DMS79 treated with DMSO at 0.1 percent for 48 hours (cell line): ENCODE measurements around the gene KCMF1.
"Not testable (repeated sequence)": the region's sequence is repeated elsewhere in the genome, so short reads cannot be mapped to it uniquely, and the experiment has no call there.

Experiments used
- DNase-seq: peaks from one replicate; lab custom pipeline; 2025; lab: John Stamatoyannopoulos, UW

The KCMF1 gene

DNA sequence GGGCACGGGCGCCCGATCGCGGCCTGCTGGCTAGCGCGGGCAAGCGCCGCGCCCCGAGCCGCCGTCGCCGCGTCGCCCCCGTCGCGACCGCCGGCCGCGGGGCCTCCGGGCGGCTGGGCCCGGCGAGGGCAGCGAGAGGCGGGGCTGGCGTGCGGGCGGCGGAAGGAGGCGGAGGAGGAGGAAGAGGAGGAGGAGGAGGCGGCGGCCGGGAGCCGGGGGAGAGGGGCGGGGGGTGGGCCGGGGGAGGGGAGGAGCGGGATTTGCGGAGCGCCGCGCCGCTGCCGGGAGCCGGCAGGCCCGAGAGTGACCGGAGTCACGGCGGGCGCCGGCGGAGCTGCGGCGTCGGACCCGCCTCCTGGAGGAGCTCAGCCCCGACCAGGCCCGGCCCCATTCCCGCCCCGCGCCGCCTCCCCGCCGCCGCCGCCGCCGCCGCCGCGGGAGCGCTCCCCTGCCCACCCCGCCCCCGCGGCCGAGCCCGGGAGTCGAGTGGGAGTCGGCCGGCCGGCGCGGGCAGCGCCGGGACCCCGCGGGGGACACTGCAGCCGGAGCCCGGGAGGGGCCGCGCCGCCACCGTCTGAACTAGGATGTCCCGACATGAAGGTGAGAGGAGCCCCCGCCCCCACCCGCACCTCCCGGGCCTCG, at the start of gene KCMF1:
Gene KCMF1, plus strand, starts transcription at position 294 of the 642 bp plus-strand sequence. Its CDS starts 291 bp downstream, at position 585.
- peak; percentile 31 for DNase-seq

- no peak for DNase-seq
Observed at GRCh38 chr2:84923009-84923408, 48.0 kb upstream of the KCMF1 start.

DNA sequence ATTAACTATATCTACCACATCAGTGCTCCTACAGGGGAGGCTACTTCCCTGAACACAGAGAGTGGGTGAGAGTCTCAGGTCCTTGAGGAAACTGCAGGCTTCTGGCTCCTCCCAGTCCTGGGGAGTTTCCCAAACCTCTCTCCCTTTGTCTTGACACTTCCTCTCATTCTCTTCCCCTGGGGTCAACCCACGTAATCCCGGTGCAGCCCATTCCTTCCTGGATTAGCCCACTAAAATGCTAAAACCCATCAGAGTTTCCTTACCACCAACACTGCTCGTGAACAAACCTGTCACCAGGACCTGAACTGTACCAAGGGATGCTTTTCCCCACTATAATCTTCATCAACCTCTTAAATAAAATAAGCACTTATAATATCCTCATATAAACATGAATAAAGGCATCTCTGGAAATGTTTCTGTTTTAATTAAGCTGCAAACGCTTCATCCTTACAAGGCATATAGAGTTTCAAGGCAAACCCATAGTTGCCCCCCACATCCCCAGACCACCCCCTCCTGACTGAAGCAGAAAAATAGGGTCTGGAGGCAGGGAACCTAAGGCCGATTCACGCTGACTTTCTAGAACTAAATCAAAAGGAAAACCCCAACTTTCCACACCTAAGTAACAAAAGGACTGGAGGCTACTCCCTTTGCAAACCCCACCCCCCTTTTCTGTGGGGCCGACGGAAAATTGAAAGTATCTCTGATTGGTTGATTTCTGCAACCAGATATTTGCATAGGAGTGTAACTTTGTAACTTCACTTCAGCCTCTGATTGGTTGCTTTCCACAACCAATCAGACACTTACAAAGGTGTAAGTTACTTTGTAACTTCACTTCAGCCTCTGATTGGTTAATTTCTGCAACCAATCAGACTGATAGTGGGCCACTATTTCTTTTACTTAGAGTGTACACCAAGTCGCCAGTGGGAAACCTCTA, 46.5 kb upstream of the KCMF1 start:
- no peak for DNase-seq

GRCh38 chr2:84925336-84925723, 45.6 kb upstream of the KCMF1 start:
- DNase-seq = no peak

DNA sequence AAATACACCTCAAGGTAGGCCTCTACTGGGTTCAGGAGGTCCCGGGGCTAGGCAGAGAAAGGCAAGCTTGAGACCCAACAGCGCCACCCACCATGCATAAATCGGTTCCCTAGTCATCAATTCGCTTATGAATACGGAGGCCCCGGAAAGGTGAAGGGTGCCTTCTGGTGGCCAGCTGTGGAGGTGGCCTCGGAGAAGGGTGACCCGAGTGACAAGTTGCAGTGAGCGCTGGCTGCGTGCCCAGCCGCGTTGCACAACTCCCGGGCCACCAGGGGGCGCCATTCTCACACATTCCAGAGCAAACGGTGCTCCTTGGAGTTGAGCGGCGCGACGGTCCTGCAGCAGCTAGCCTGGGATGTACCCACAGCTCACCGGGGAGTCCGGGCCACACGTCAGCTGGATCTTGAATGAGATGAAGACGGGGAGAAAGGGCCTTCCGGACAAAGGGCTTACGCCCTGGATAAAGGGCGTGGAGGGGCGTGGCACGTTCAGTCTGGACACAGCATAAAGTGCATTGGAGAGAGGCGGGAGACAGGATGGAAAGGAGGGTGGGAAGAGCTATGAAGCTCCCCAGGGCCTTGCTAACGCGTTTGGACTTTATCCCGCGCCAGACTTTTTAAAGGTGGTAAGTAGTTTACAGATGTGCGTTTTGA, 45.1 kb upstream of the KCMF1 start:
- DNase-seq = peak; percentile 90

DNA sequence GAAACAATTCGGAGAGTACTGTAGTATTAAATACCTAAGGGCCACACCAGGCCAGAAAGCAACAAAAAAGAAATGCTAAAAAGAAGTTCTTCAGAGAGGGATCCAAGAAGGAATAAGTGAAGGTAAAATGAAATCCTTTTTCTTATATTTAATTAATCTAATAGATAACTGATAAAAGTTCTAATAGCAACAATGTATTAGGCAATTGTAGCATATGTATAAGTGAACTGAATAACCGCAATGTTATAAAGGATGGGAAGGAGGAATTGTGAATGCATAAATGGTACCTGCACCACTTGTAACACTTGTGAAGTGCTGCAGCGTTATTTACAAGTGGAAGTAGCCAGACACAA, 43.7 kb upstream of the KCMF1 start:
- no peak for DNase-seq

- no peak for DNase-seq
Observed at GRCh38 chr2:84931384-84931821, 39.6 kb upstream of the KCMF1 start.

DNA sequence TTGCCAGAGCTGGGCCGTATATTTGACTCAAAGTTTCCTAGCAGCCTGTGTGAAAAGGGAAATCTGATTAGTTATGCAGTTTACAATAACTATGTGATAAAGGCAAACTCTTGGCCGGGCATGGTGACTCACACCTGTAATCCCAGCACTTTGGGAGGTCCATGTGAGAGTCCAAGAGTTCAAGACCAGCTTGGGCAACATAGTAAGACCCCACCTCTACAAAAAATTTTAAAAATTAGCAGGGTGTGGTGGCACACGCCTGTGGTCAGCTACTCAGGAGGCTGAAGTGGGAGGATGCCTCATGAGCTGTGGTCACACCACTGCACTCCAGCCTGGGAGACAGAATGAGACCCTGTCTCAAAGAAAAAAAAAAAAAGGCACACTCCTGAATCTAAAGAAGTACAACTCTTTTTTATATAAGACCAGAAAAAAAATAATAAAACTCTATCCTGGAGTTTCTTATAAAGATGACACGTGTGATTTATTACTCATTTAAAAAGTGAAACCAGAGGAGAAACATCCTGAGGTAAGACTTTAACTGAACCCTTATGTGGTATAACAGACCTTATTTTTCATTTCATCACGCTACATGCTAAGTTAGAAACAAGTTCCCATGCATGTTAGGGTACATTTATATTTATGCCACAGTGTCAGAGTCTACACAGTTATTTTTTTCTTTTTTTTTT, 32.6 kb upstream of the KCMF1 start:
- no peak for DNase-seq

- DNase-seq = no peak
Observed at GRCh38 chr2:84939426-84940087, 31.4 kb upstream of the KCMF1 start.

DNA sequence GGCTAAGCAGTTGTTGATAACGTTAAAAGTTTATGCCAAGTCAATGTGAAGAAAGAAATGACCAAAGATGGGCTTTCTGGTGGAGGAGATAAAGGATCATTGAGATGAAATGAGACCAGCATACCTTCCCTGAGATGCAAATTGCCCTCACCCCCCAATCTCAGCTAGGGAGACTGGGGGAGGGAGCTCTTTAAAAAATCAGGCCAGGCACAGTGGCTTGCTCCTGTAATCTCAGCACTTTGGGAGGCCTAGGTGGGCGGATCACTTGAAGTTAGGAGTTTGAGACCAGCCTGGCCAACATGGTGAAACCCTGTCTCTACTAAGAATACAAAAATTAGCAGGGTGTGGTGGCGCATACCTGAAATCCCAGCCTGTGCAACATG, 30.9 kb upstream of the KCMF1 start:
- no peak for DNase-seq

GRCh38 chr2:84940831-84941412, 30.0 kb upstream of the KCMF1 start:
- DNase-seq = no peak

GRCh38 chr2:84942166-84942565, 28.8 kb upstream of the KCMF1 start:
- DNase-seq = no peak

- no peak for DNase-seq
Observed at GRCh38 chr2:84942964-84943421, 28.0 kb upstream of the KCMF1 start.

DNA sequence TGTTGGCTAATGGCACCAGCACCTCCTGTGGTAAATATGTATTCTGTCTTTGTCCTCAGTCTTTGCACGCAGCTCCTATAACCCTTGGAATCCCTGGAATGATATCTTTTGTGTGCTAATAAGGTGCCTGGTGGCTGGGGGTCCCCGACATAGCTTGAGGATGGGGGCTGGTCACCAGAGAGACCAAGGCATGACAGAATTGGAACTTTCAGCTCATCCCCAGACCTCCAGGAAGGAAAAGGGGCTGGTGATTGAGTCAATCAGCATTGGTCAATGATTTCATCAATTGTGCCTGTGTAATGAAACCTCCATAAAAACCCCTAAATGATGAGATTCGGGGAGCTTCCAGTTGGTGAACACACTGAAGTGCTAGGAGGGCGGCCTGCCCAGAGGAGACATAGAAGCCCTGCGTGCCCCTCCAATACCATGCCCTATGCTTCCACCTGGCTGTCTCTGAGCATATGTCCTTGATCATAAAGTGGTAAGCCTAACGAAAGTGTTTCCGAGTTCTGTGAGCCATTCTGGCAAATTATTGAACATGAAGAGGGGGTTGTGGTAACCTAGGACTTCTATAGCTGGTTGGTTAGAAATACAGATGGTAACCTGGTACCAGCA, 26.6 kb upstream of the KCMF1 start:
- DNase-seq = no peak

DNA sequence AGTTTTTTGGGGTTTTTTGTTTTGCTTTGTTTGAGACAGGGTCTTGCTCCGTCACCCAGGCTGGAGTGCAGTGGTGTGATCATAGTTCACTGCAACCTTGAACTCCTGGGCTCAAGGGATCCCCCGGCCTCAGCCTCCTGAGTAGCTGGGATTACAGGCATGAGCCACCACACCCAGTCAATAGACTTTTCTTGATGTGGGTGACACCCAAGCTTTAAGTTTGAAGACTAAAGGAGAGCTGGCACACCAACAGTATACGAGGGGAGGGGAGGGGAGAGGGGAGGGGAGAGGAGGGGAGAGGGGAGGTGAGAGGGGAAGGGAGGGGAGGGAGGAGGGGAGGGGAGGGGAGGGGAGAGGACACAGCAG, 25.1 kb upstream of the KCMF1 start:
- not testable (repeated sequence) for DNase-seq

DNA sequence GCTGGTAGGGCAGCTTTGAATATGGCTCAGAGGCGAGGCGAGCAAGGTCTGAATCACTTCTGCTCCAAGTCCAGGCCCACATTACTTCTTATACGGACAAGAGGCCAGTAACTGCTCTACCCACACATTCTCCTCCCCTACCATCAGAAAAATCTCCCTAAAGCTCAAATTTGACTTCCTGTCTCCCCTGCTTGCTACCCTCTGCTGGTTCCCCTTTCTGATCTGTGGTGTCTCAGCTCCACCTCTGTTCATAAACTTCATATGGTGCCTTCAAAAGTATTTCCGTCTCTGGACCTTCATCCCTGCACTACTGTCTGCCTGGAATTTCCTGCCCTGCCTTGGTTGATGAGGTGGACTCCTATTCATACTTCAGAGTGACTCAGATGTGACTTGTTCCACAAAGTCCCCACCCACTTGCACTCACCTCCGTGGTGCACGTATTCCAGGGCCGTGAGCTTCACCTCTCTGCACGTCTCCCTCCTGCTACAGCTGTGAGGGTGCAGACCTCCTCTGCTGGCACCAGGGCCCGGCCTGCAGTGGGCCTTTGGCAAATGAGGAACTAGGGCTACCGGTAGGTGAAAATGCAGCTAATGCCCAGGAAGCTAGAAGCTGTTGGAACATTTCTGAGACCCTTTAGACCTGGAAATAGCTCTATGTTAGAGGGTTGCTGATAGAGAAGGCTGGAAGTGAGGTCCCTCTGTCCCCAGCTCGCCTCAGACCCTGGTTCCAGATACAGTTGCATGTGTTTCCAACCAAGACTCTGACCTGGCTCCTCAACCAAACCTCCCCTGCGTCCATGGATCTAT, 24.6 kb upstream of the KCMF1 start:
- DNase-seq = no peak

- no peak for DNase-seq
Observed at GRCh38 chr2:84947010-84947593, 23.9 kb upstream of the KCMF1 start.

GRCh38 chr2:84953535-84953934, 17.4 kb upstream of the KCMF1 start:
- no peak for DNase-seq

DNA sequence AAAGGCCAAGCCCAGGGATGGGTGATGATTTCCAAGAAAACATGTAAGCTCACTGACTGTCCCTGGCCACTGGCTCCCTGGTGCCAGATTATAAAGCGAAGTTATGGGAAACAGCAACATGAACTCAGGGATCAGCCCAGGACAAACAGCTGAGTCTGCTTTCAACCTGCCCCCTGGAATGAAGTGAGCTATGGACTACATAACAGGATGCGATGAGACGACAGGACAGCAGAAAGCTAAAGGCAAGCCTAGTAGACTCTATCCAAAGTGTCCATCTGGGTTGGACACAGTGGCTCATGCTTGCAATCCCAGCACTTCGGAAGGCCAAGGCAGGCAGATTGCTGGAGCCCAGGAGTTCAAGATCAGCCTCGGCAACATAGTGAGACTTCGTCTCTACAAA, 16.6 kb upstream of the KCMF1 start:
- no peak for DNase-seq
